K562 (cell line): ENCODE data around the gene HKDC1. TPM values are rescaled to one million over a fixed set of nuclear protein-coding genes. Genes with fewer than 3 reads are reported as not detected.
A peak's percentile ranks its signal among the peaks of the same experiment; 100 is the strongest.

Experiments
- ATAC-seq: fragments of 200-7000 bp; cut with Tn5 transposase; 3 replicates; pipeline ENCODE4 v1.9.1; 2020; ENCODE audit warnings: moderate library complexity
- BruUV-seq: library from RNA; stranded (reverse); fragments of 400-500 nt; replicated peaks from 2 replicates; lab custom pipeline; 2021; lab: Mats Ljungman, UMichigan
- CTCF ChIA-PET: fragments of 300-600 bp; formaldehyde crosslinking; extraction: SDS; loops from one replicate; lab custom pipeline; 2021; ENCODE audit warnings: low intra/inter-chr PET ratio; lab: Yijun Ruan, JAX
- POLR2A ChIA-PET: fragments of 300-600, 350-650 bp; sonication (Branson Sonifier 250); formaldehyde crosslinking; extraction: SDS; loops from one replicate; lab custom pipeline; 2021; ENCODE audit warnings: antibody characterized with exemption, inconsistent platforms; lab: Yijun Ruan, JAX
- DNase-seq, 4 experiments: peaks; one replicate each; pipeline versions ENCODE4 v3.0.0 to v3.0.0-alpha.2; 2011 to 2018; ENCODE audit warnings: low spot score in 3 of 4, mixed read lengths in 3 of 4; ENCODE audit errors: extremely low read depth in 1 of 4
- FAIRE-seq: peaks from 2 replicates; lab custom pipeline; 2011; peaks lifted over from hg19 to GRCh38; lab: Jason Lieb, UNC
- H2AFZ ChIP-seq: 2 replicates; pipeline ENCODE4 v1.6.0; 2011; ENCODE audit warnings: low read depth, low read length, control low read depth, inconsistent platforms
- H3K27ac ChIP-seq: fragments of 200-600 bp; 3 replicates; pipeline ENCODE4 v1.8.0; 2011; ENCODE audit warnings: low read depth, mild to moderate bottlenecking, control low read depth, inconsistent platforms, low read length, moderate library complexity, mixed read lengths; ENCODE audit errors: extremely low read depth
- H3K27me3 ChIP-seq, 2 experiments: fragments of 300-600 bp in 1 of 2; 2 replicates in 1 of 2; 3 replicates in 1 of 2; pipeline versions ENCODE4 v1.6.0 to v1.8.0; 2011; ENCODE audit warnings: inconsistent platforms in 2 of 2, low read length in 2 of 2, mild to moderate bottlenecking in 1 of 2, mixed read lengths in 1 of 2, moderate library complexity in 1 of 2; ENCODE audit not compliant: control insufficient read depth in 2 of 2, insufficient read depth in 2 of 2
- H3K36me3 ChIP-seq: fragments of 300-600 bp; 3 replicates; pipeline ENCODE4 v1.8.0; 2011; ENCODE audit warnings: mild to moderate bottlenecking, low read length, inconsistent platforms; ENCODE audit not compliant: control insufficient read depth, insufficient read depth
- H3K4me1 ChIP-seq, 2 experiments: fragments of 200-600 bp in 1 of 2; replicated peaks in 1 of 2; 2 replicates in 1 of 2; 3 replicates in 1 of 2; pipeline versions ENCODE4 v1.5.1 to v1.8.0; 2011; ENCODE audit warnings: inconsistent platforms in 2 of 2, low read length in 2 of 2, mild to moderate bottlenecking in 1 of 2, mixed read lengths in 1 of 2, moderate library complexity in 1 of 2; ENCODE audit not compliant: control insufficient read depth in 2 of 2, insufficient read depth in 2 of 2
- H3K4me2 ChIP-seq: 2 replicates; pipeline ENCODE4 v1.6.1; 2011; ENCODE audit warnings: low read length, control low read depth, inconsistent platforms, mixed read lengths; ENCODE audit not compliant: insufficient read depth
- H3K4me3 ChIP-seq: fragments of 200-600 bp; sonication (generic), shearing (Covaris generic); 2 replicates; pipeline ENCODE4 v1.5.1; 2016; ENCODE audit warnings: control low read depth, inconsistent platforms
- H3K79me2 ChIP-seq: fragments of 200-600 bp; 3 replicates; pipeline ENCODE4 v1.8.0; 2011; ENCODE audit warnings: low read length, inconsistent platforms; ENCODE audit not compliant: control insufficient read depth, insufficient read depth
- H3K9ac ChIP-seq, 2 experiments: 2 replicates each; pipeline versions ENCODE4 v1.6.0 to v1.6.1; 2011; ENCODE audit warnings: low read depth in 2 of 2, low read length in 2 of 2, control low read depth in 1 of 2, inconsistent platforms in 1 of 2, mild to moderate bottlenecking in 1 of 2, mixed read lengths in 1 of 2; ENCODE audit not compliant: insufficient read depth in 1 of 2
- H3K9me1 ChIP-seq: one replicate; pipeline ENCODE4 v1.6.0; 2011; ENCODE audit warnings: inconsistent platforms, mild to moderate bottlenecking, low read length, moderate library complexity; ENCODE audit not compliant: control insufficient read depth, insufficient read depth
- H3K9me3 ChIP-seq: replicated peaks from 2 replicates; pipeline ENCODE4 v1.5.1; 2011; ENCODE audit warnings: low read depth, low read length, inconsistent platforms; ENCODE audit not compliant: control insufficient read depth, insufficient read depth
- H4K20me1 ChIP-seq: replicated peaks from 2 replicates; pipeline ENCODE4 v1.6.1; 2011; ENCODE audit warnings: low read length, inconsistent platforms, mixed read lengths; ENCODE audit not compliant: control insufficient read depth, insufficient read depth
- L3MBTL2 ChIP-seq: fragments of 450-650 bp; IDR thresholded peaks from 2 replicates; pipeline ENCODE4 v1.6.1; 2016; ENCODE audit warnings: mild to moderate bottlenecking, moderate library complexity
- MCM5 ChIP-seq: fragments of 450-650 bp; IDR thresholded peaks from 2 replicates; pipeline ENCODE4 v1.6.1; 2016; ENCODE audit warnings: low read depth
- NFATC3 ChIP-seq: fragments of 450-650 bp; IDR thresholded peaks from 2 replicates; pipeline ENCODE4 v1.6.1; 2017; ENCODE audit warnings: mild to moderate bottlenecking
- NFIC ChIP-seq: fragments of 450-650 bp; IDR thresholded peaks from 2 replicates; pipeline ENCODE4 v1.6.1; 2017; ENCODE audit warnings: mild to moderate bottlenecking, inconsistent platforms
- PTRF ChIP-seq: fragments of 450-650 bp; IDR thresholded peaks from 2 replicates; pipeline ENCODE4 v1.6.1; 2016; ENCODE audit warnings: mild to moderate bottlenecking, missing genetic modification characterization, missing compliant biosample characterization
- RFX5 ChIP-seq: IDR thresholded peaks from 2 replicates; pipeline ENCODE4 v1.6.1; 2011; ENCODE audit warnings: low read depth, mild to moderate bottlenecking, improper control_type of control experiment, low read length
- ZNF239 ChIP-seq: fragments of 250-450 bp; sonication (Bioruptor Pico); IDR thresholded peaks from 2 replicates; pipeline ENCODE4 v1.4.0; 2020; ENCODE audit warnings: mild to moderate bottlenecking
- WGBS: fragments of 100-300 bp; shearing (Covaris generic); methylation state at CpG from one replicate; pipeline ENCODE4 v1.1.6; 2016; ENCODE audit warnings: low coverage, mixed read lengths; ENCODE audit not compliant: insufficient coverage; ENCODE audit errors: missing lambda C conversion rate; 5-methylcytosine and 5-hydroxymethylcytosine counted together
- in situ Hi-C: fragments of 300-500 bp; cut with MboI; formaldehyde crosslinking; loops from 4 replicates; pipeline ENCODE4 v1.15.0; 2018; ENCODE audit warnings: inconsistent platforms, mixed read lengths
- intact Hi-C: fragments of 100-400 bp; cut with micrococcal nuclease; formaldehyde crosslinking; loops from 2 replicates; pipeline ENCODE4 v1.14.2; 2022
- polyA plus RNA-seq, 8 experiments: library from polyadenylated mRNA; depleted of rRNA in 4 of 8; stranded (reverse) in 5 of 8; unstranded in 3 of 8; fragments of >200 nt; fragmentation: Nextera tagmentation in 2 of 8; fragmentation: Illumina TruSeq in 1 of 8; extraction: Ambion mirVana in 2 of 8; extraction: Trizol in 1 of 8; gene quantifications; 2 replicates each; pipeline versions ENCODE4 v1.2.1 to v1.2.3, GENCODE V29; 2011 to 2014; ENCODE audit warnings: inconsistent platforms in 1 of 8, missing spikeins in 1 of 8
- total RNA-seq, 7 experiments: library from RNA; depleted of rRNA in 6 of 7; stranded (reverse); fragments of >200 nt in 6 of 7; fragmentation: Illumina TruSeq in 2 of 7; extraction: Trizol in 2 of 7; gene quantifications; 2 replicates each; pipeline versions ENCODE4 v1.2.1 to v1.2.3, GENCODE V29; 2011 to 2021; ENCODE audit warnings: low replicate concordance in 1 of 7
- TF ChIP-seq, protein P1 (sequence below), 2 experiments: fragments of 450-650 bp in 1 of 2; sonication (generic) in 1 of 2; formaldehyde crosslinking in 1 of 2; IDR thresholded peaks in 1 of 2; conservative IDR thresholded peaks in 1 of 2; 2 replicates each; pipeline versions ENCODE4 v1.6.1 to v1.8.1; 2016 to 2023; ENCODE audit warnings: mild to moderate bottlenecking in 2 of 2, moderate library complexity in 2 of 2, inconsistent platforms in 1 of 2, missing genetic modification reagents in 1 of 2
- TF ChIP-seq, protein P2 (sequence below): sonication (generic); formaldehyde crosslinking; IDR thresholded peaks from 2 replicates; pipeline ENCODE4 v1.8.1; 2023; ENCODE audit warnings: mild to moderate bottlenecking, missing genetic modification reagents

Gene HKDC1
- total and polyA plus RNA-seq, 9 of the 15 experiments (the other 6 are each of a cell fraction or from before 2014, with no cell fraction given), result 0.04 to 0.22 (median 0.11) TPM; not detected in 5

- no peak overlapping the region for H3K27ac ChIP-seq
- H3K36me3 ChIP-seq, result no peaks in the 10 kb centered on the region
- ChIA-PET CTCF (no interaction called here), POLR2A (interaction anchor here (0.7 kb wide), 1 partner anchor 143 kb away, joined by 3 read pairs; no protein-coding TSS in a partner anchor)
- H4K20me1 ChIP-seq, result no peaks in the 10 kb centered on the region
- no peak for FAIRE-seq
- intact Hi-C loops, result no loop called here
- no peak for ATAC-seq
- in situ Hi-C loops, result loop anchor here (5.0 to 25.0 kb wide), 2 partner anchors 140 to 390 kb away; partner anchors contain the start of gene FAM241B
- BruUV-seq, result no TSS peak
- peak overlapping the region in 1 of 2 experiments; percentile 75; a peak in 1 of 4 replicates for H3K9ac ChIP-seq
- TF ChIP-seq NFATC3 (no peak), L3MBTL2 (no peak), PTRF (tag) (no peak), ZNF239 (CRISPR knock-in tag) (no peak)
- TF ChIP-seq, all 486 proteins: peak for 0
- WGBS, result 67% methylated on average over 13 of the region's 13 CpGs
- peaks cover 6 to 25% of the 10 kb centered on the region in 2 experiments; a peak in 4 of 5 replicates for H3K4me1 ChIP-seq
- H3K9me3 ChIP-seq, result no peaks in the 10 kb centered on the region
- H2AFZ ChIP-seq, result no peak overlapping the region
- H3K9me1 ChIP-seq, result no peaks in the 10 kb centered on the region
- no peak for DNase-seq
- no peaks in the 10 kb centered on the region for H3K27me3 ChIP-seq
- H3K4me2 ChIP-seq, result no peak overlapping the region
- no peaks in the 10 kb centered on the region for H3K79me2 ChIP-seq
- no peak overlapping the region for H3K4me3 ChIP-seq
These were observed 27.2 kb downstream of the HKDC1 start for GRCh38 chr10:69247313-69247710.

DNA sequence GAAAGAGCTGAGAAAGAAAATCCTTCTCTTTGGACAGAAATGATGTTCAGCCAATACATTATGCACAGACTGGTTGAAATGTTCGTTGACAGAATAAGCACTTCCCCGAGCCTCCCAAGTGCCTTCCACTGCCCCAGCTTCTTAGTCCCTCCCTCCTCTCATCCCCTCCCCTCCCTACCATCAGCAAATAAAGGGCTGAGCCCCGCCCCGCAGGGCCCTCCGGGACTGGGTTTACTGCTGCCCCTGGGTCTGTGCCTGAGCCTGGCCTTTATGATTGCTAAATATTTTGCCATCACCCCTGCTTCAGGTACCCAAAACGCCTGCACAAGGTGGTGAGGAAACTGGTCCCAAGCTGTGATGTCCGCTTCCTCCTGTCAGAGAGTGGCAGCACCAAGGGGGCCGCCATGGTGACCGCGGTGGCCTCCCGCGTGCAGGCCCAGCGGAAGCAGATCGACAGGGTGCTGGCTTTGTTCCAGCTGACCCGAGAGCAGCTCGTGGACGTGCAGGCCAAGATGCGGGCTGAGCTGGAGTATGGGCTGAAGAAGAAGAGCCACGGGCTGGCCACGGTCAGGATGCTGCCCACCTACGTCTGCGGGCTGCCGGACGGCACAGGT lies 28.1 kb downstream of the HKDC1 start:
- no TSS peak for BruUV-seq
- Histone ChIP-seq H3K9ac (0 out of 4 replicates have a peak overlapping the region, but pooled peaks of 1 of the 2 experiments have one; percentile 10), H3K9me1 (no peaks in the 10 kb centered on the region), H3K27me3 (no peaks in the 10 kb centered on the region), H2AFZ (0 out of 2 replicates have a peak overlapping the region, but pooled peaks have one; percentile 2), H3K4me2 (no peak overlapping the region), H3K27ac (no peak overlapping the region), H3K36me3 (no peaks in the 10 kb centered on the region), H3K9me3 (no peaks in the 10 kb centered on the region), H3K4me3 (no peak overlapping the region), H3K4me1 (peaks cover 0 to 20% of the 10 kb centered on the region in 2 experiments; a peak in 2 of 5 replicates), H4K20me1 (no peaks in the 10 kb centered on the region), H3K79me2 (no peaks in the 10 kb centered on the region)
- no peak for FAIRE-seq
- ChIA-PET POLR2A (interaction anchor here (0.9 to 1.2 kb wide), 2 partner anchors 9 to 11 kb away, joined by 3 read pairs; no protein-coding TSS in a partner anchor), CTCF (no interaction called here)
- intact Hi-C loops (no loop called here), in situ Hi-C loops (loop anchor here (5.0 to 25.0 kb wide), 2 partner anchors 139 to 389 kb away; partner anchors contain the start of gene FAM241B)
- TF ChIP-seq MCM5 (no peak), NFIC (peak; percentile 86), RFX5 (no peak)
- TF ChIP-seq, protein P1, sequence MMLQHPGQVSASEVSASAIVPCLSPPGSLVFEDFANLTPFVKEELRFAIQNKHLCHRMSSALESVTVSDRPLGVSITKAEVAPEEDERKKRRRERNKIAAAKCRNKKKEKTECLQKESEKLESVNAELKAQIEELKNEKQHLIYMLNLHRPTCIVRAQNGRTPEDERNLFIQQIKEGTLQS (IDR thresholded peaks at IDR 0.05), result 0 out of 2 replicates have a peak, but pooled peaks have one; percentile 10
- TF ChIP-seq, protein P1 (CRISPR knock-in tag; conservative IDR thresholded peaks at IDR 0.05), result no peak
- TF ChIP-seq, protein P2, sequence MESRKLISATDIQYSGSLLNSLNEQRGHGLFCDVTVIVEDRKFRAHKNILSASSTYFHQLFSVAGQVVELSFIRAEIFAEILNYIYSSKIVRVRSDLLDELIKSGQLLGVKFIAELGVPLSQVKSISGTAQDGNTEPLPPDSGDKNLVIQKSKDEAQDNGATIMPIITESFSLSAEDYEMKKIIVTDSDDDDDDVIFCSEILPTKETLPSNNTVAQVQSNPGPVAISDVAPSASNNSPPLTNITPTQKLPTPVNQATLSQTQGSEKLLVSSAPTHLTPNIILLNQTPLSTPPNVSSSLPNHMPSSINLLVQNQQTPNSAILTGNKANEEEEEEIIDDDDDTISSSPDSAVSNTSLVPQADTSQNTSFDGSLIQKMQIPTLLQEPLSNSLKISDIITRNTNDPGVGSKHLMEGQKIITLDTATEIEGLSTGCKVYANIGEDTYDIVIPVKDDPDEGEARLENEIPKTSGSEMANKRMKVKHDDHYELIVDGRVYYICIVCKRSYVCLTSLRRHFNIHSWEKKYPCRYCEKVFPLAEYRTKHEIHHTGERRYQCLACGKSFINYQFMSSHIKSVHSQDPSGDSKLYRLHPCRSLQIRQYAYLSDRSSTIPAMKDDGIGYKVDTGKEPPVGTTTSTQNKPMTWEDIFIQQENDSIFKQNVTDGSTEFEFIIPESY, result peak; percentile 93
- peak in 2 of 4 experiments; percentile 35 to 52 for DNase-seq
- peak; percentile 60 for ATAC-seq
- 56% methylated on average over 20 of the region's 24 CpGs for WGBS
